PC-9 (cell line): Measurements from ENCODE around the gene CPB1. TPM values are rescaled to one million over a fixed set of nuclear protein-coding genes. Genes with fewer than 3 reads are reported as not detected.

Experiments used
- BruUV-seq: library from RNA; stranded (reverse); fragments of 400-500 nt; replicated peaks from 2 replicates; lab custom pipeline; 2021; lab: Mats Ljungman, UMichigan
- CTCF ChIA-PET: fragments of 300-600 bp; sonication (Branson Sonifier 250); formaldehyde crosslinking; loops from one replicate; lab custom pipeline; 2022; ENCODE audit warnings: antibody characterized with exemption; lab: Charles Lee
- POLR2A ChIA-PET: fragments of 300-600 bp; sonication (Branson Sonifier 250); formaldehyde crosslinking; loops from one replicate; lab custom pipeline; 2022; ENCODE audit warnings: antibody characterized with exemption; ENCODE audit not compliant: unreplicated experiment; lab: Charles Lee
- DNase-seq, 2 experiments: peaks; one replicate each; pipeline versions ENCODE4 v3.0.0 to v3.0.0-alpha.2; 2015 to 2022; ENCODE audit warnings: mixed read lengths in 1 of 2
- H2AFZ ChIP-seq: fragments of 200-600 bp; sonication (generic); 2 replicates; pipeline ENCODE4 v1.8.1; 2017; ENCODE audit warnings: antibody characterized with exemption
- H3F3A ChIP-seq: fragments of 200-600 bp; sonication (generic); 2 replicates; pipeline ENCODE4 v1.8.1; 2017; ENCODE audit warnings: antibody characterized with exemption, mild to moderate bottlenecking, low read depth; ENCODE audit not compliant: insufficient read depth
- H3K27ac ChIP-seq: fragments of 200-600 bp; sonication (generic); 2 replicates; pipeline ENCODE4 v1.6.1; 2016; ENCODE audit warnings: mixed run types
- H3K27me3 ChIP-seq: fragments of 200-600 bp; sonication (generic); 2 replicates; pipeline ENCODE4 v1.6.1; 2016; ENCODE audit warnings: low read depth, mixed run types; ENCODE audit not compliant: insufficient read depth
- H3K36me3 ChIP-seq: fragments of 200-600 bp; sonication (generic); 2 replicates; pipeline ENCODE4 v1.6.1; 2016; ENCODE audit warnings: low read depth, mixed run types
- H3K4me1 ChIP-seq: fragments of 200-600 bp; sonication (generic); replicated peaks from 2 replicates; pipeline ENCODE4 v1.6.1; 2016; ENCODE audit warnings: mixed run types; ENCODE audit not compliant: insufficient read depth
- H3K4me2 ChIP-seq: fragments of 200-600 bp; sonication (generic); 2 replicates; pipeline ENCODE4 v1.6.1; 2017; ENCODE audit warnings: mixed run types
- H3K4me3 ChIP-seq: fragments of 200-600 bp; sonication (generic); 2 replicates; pipeline ENCODE4 v1.6.1; 2016; ENCODE audit warnings: mixed run types
- H3K79me2 ChIP-seq: fragments of 200-600 bp; sonication (generic); 2 replicates; pipeline ENCODE4 v1.6.1; 2017; ENCODE audit warnings: low read depth, mixed run types
- H3K9me2 ChIP-seq: fragments of 200-600 bp; sonication (generic); 2 replicates; pipeline ENCODE4 v1.8.1; 2017; ENCODE audit warnings: mild to moderate bottlenecking; ENCODE audit not compliant: insufficient read depth
- H3K9me3 ChIP-seq: fragments of 200-600 bp; sonication (generic); 2 replicates; pipeline ENCODE4 v1.8.1; 2016; ENCODE audit warnings: low read depth; ENCODE audit not compliant: insufficient read depth
- H4K20me1 ChIP-seq: fragments of 200-600 bp; sonication (generic); 2 replicates; pipeline ENCODE4 v1.8.1; 2017; ENCODE audit not compliant: insufficient read depth
- EZH2 ChIP-seq: fragments of 200-600 bp; sonication (generic); IDR thresholded peaks from 2 replicates; pipeline ENCODE4 v1.8.0; 2017; ENCODE audit warnings: antibody characterized with exemption, low read depth
- intact Hi-C: fragments of 100-400 bp; cut with micrococcal nuclease; formaldehyde crosslinking; loops from one replicate; pipeline ENCODE4 v1.10.0; 2022; ENCODE audit not compliant: unreplicated experiment
- total RNA-seq: library from RNA; stranded (reverse); gene quantifications from 2 replicates; pipeline ENCODE4 v1.2.3, GENCODE V29; 2021
- TF ChIP-seq, protein P1 (sequence below): fragments of 200-600 bp; sonication (generic); conservative IDR thresholded peaks from 2 replicates; pipeline ENCODE4 v1.6.1; 2017; ENCODE audit warnings: mixed run types, antibody characterized with exemption, mild to moderate bottlenecking, moderate library complexity

The CPB1 gene
- total RNA-seq, 1 experiment from 2014 or later = not detected

DNA sequence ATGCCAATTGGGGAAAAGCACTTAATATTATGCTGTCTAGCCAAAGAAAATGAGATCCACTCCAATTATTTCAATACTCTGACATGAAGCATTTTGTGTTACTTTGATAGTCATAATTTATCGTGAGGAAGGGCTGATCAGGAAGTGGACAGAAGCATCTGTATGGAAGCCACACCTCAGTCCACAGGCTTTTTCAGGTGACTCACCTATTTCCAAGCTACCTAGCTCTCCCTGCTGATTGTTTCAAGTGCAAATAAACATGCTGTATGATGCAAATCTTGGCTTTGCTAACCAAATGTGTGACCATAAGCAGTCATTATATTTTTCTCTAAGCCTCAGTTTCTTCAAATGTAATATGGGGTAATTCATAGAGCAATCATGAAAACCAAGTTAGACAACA is 30.8 kb upstream of the CPB1 start:
- no peaks in the 10 kb centered on the region for H3K9me2 ChIP-seq
- H3K36me3 ChIP-seq = no peaks in the 10 kb centered on the region
- TF ChIP-seq, protein P1, sequence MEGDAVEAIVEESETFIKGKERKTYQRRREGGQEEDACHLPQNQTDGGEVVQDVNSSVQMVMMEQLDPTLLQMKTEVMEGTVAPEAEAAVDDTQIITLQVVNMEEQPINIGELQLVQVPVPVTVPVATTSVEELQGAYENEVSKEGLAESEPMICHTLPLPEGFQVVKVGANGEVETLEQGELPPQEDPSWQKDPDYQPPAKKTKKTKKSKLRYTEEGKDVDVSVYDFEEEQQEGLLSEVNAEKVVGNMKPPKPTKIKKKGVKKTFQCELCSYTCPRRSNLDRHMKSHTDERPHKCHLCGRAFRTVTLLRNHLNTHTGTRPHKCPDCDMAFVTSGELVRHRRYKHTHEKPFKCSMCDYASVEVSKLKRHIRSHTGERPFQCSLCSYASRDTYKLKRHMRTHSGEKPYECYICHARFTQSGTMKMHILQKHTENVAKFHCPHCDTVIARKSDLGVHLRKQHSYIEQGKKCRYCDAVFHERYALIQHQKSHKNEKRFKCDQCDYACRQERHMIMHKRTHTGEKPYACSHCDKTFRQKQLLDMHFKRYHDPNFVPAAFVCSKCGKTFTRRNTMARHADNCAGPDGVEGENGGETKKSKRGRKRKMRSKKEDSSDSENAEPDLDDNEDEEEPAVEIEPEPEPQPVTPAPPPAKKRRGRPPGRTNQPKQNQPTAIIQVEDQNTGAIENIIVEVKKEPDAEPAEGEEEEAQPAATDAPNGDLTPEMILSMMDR = no peak
- TF ChIP-seq EZH2 = no peak
- intact Hi-C loops = no loop called here
- no peak overlapping the region for H3K4me3 ChIP-seq
- H3K4me2 ChIP-seq = peak overlapping the region; percentile 10; the same call in 1 of the 2 replicates
- CTCF ChIA-PET = no interaction called here
- H4K20me1 ChIP-seq = no peaks in the 10 kb centered on the region
- no TSS peak for BruUV-seq
- POLR2A ChIA-PET = no interaction called here
- peaks cover 21% of the 10 kb centered on the region for H3K4me1 ChIP-seq
- H3K27me3 ChIP-seq = no peaks in the 10 kb centered on the region
- no peaks in the 10 kb centered on the region for H3K79me2 ChIP-seq
- DNase-seq = peak; percentile 8 to 36
- no peak overlapping the region for H3K27ac ChIP-seq
- no peak overlapping the region for H2AFZ ChIP-seq
- H3F3A ChIP-seq = no peaks in the 10 kb centered on the region
- H3K9me3 ChIP-seq = no peaks in the 10 kb centered on the region; the same call in 1 of the 2 replicates

DNA sequence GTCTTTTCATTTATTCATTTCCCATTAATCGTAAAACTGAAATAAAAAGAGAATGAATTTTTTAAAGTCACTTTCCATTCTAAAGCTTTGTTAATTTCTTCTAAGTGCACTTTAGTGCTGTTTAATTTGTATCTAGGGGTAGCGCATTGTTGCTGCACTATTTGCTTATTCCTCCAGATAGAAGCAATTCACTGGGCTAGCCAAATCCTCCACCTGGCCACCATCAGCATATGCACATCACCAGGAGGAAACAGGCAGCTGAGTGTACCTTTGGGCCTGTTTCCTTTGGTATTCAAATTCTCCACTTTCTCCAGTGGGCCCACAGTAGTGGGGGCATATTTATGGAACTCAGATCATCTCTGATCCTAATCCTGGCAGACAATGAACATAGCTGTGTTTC is 29.8 kb upstream of the CPB1 start:
- no peak for DNase-seq
- no peak overlapping the region for H2AFZ ChIP-seq
- no peaks in the 10 kb centered on the region for H3K36me3 ChIP-seq
- no peak overlapping the region for H3K27ac ChIP-seq
- peaks cover 21% of the 10 kb centered on the region for H3K4me1 ChIP-seq
- TF ChIP-seq EZH2 = no peak
- TF ChIP-seq, protein P1 = no peak
- CTCF ChIA-PET = no interaction called here
- H4K20me1 ChIP-seq = no peaks in the 10 kb centered on the region
- no peaks in the 10 kb centered on the region for H3F3A ChIP-seq
- H3K4me2 ChIP-seq = no peak overlapping the region
- no peaks in the 10 kb centered on the region; the same call in 1 of the 2 replicates for H3K9me3 ChIP-seq
- intact Hi-C loops = no loop called here
- BruUV-seq = no TSS peak
- no peaks in the 10 kb centered on the region for H3K79me2 ChIP-seq
- H3K27me3 ChIP-seq = no peaks in the 10 kb centered on the region
- H3K4me3 ChIP-seq = no peak overlapping the region
- H3K9me2 ChIP-seq = no peaks in the 10 kb centered on the region
- POLR2A ChIA-PET = no interaction called here

DNA sequence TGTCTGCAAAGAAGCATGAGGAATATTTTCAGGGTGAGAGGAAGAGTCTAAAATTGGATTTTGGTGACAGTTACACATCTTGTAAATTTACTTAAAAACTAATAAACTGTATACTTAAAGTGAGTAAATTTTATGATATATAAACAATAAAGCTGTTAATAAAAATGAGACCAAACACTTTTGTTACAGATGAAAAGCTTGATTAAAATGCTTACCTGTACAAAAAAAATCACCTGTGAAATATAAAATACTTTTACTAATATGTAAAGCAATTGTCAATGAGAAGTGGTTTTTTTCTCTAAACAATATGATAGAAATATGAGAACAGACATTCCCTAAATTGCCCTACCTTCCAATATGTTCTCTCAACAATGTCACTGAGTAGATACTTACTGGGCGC is 27.2 kb upstream of the CPB1 start:
- Histone ChIP-seq H3K9me3 (no peaks in the 10 kb centered on the region; the same call in 1 of the 2 replicates), H2AFZ (no peak overlapping the region), H3K4me3 (no peak overlapping the region), H3K36me3 (no peaks in the 10 kb centered on the region), H3K4me2 (no peak overlapping the region), H4K20me1 (no peaks in the 10 kb centered on the region), H3K79me2 (no peaks in the 10 kb centered on the region), H3F3A (no peaks in the 10 kb centered on the region), H3K27ac (no peak overlapping the region), H3K9me2 (no peaks in the 10 kb centered on the region), H3K27me3 (no peaks in the 10 kb centered on the region), H3K4me1 (peaks cover 9% of the 10 kb centered on the region)
- POLR2A ChIA-PET = interaction anchor here (0.6 kb wide), 1 partner anchor 19 kb away, joined by 5 read pairs; no protein-coding TSS in a partner anchor
- BruUV-seq = no TSS peak
- intact Hi-C loops = no loop called here
- CTCF ChIA-PET = no interaction called here
- no peak for DNase-seq
- TF ChIP-seq, protein P1 = no peak
- no peak for TF ChIP-seq EZH2
